ENCODE measurements around the gene SLC22A13. TPM values are rescaled to one million over a fixed set of nuclear protein-coding genes. Genes with fewer than 3 reads are reported as not detected.
"Not testable (repeated sequence)": the region's sequence is repeated elsewhere in the genome, so short reads cannot be mapped to it uniquely, and the experiment has no call there.

SLC22A13 gene
- total RNA-seq, 2 experiments from 2014 or later = 0.58 to 1.0 TPM

DNA sequence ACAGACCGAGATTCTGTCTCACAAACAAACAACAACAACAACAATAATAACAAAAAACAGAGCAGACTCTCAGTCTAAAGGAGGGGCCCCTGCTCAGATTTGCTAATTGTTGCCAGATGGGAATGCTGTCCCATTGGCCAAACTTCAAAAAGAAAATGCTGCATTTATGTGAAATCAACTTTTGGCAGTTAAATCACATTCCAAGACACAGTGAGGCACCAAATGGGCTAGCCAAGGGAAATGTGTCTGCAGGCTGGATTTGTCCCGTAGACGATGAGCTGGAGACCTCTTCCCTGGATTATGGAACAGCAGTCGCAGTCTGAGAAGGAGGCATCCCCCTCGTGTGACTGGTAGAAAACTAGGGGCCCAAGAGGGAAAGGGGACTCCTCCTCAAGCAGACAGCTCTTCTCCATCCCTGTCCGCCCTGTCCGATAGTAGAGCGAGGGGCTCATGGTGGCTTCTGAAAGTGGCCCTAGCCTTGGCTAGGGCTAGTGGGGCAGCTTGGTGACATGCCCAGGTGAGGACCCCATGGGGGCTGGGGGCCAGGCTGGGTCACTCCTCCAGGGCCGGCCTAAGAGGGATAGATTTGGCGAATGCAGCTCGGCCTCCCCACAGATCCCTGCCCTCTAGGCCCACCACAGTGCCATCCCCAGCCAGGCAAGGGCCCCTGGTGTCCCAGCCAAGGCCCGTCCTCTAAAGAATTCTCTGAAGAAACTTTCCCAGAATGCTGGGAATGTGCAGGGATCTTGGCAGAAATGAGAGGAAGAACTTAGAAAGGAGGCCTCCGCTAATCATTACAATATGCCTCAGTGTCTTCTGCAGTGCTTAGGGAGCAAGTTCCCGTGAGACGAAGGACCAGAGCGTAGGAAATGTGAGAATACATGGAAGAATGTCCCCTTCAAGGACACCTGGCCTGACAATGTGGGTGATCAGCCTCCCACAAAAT lies 18.5 kb downstream of the SLC22A13 start:
- peaks cover under 1% of the 10 kb centered on the region for H3K27me3 Mint-ChIP-seq (ENCODE audit: low read depth)
- no peak overlapping the region for H3K27ac Mint-ChIP-seq
- H3K4me3 Mint-ChIP-seq = no peak overlapping the region
- no peak for DNase-seq
- H3K4me1 Mint-ChIP-seq (ENCODE audit: low read depth) = no peaks in the 10 kb centered on the region
- ChIA-PET POLR2A (no interaction called here), CTCF (no interaction called here)
- no peaks in the 10 kb centered on the region for H3K9me3 Mint-ChIP-seq (ENCODE audit: insufficient read depth)
- no peak for ATAC-seq
- H3K36me3 Mint-ChIP-seq (ENCODE audit: low read depth) = no peaks in the 10 kb centered on the region

- Mint-ChIP-seq H3K9me3 (ENCODE audit: insufficient read depth) (no peaks in the 10 kb centered on the region), H3K4me3 (no peak overlapping the region), H3K27me3 (ENCODE audit: low read depth) (peaks cover 2% of the 10 kb centered on the region), H3K36me3 (ENCODE audit: low read depth) (no peaks in the 10 kb centered on the region), H3K27ac (no peak overlapping the region), H3K4me1 (ENCODE audit: low read depth) (no peaks in the 10 kb centered on the region)
- ATAC-seq (no peak), DNase-seq (no peak)
- ChIA-PET CTCF (no interaction called here), POLR2A (no interaction called here)
These were observed 19.1 kb downstream of the SLC22A13 start for GRCh38 chr3:38284756-38285150.

DNA sequence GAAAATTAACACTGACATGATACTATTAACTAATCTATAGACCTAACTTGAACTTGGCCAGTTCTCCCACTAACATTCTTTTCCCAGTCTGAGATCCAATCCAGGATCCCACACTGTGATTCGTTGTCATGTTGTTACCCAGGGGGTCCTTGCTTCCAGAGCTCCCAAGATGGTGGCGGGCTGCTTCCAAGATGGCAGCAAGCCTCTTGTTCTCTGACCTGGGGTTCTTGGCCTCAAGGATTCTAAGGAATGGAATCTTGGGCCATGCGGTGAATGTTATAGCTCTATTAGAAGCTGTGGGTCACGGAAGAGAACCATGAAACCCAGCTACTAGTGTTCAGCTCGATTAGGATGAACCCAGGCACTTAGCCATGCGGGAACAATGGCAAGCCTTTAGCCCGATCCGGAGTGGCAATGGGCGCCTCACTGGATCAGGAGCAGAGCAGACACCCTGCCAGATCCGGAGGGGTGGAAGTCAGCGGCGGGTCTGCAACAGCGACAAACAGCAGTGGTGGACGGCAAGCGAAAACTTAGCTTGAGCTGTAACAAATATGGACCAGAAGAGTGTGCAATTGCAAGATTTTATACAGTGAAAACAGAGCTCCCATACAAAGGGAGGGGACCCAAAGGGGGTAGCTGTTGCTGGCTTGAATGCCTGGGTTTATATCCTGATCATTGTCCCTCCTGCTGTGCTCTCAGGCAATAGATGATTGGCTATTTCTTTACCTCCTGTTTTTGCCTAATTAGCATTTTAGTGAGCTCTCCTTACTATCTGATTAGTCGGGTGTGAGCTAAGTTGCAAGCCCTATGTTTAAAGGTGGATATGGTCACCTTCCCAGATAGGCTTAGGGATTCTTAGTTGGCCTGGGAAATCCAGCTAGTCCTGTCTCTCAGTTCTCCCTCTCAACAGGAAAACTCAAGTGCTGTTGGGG lies 23.9 kb downstream of the SLC22A13 start:
- not testable (repeated sequence) for DNase-seq; ATAC-seq; H3K27ac Mint-ChIP-seq; H3K4me3 Mint-ChIP-seq; H3K9me3 Mint-ChIP-seq (ENCODE audit: insufficient read depth); H3K4me1 Mint-ChIP-seq (ENCODE audit: low read depth); H3K27me3 Mint-ChIP-seq (ENCODE audit: low read depth); H3K36me3 Mint-ChIP-seq (ENCODE audit: low read depth)
- ChIA-PET POLR2A (interaction anchor here (0.6 kb wide), 1 partner anchor 19 kb away, joined by 3 read pairs; no protein-coding TSS in a partner anchor), CTCF (interaction anchor here (1.2 kb wide), 1 partner anchor 9 kb away, joined by 5 read pairs; no protein-coding TSS in a partner anchor)

- CTCF ChIA-PET; POLR2A ChIA-PET; H3K4me1 Mint-ChIP-seq (ENCODE audit: low read depth); H3K36me3 Mint-ChIP-seq (ENCODE audit: low read depth); H3K27ac Mint-ChIP-seq; H3K9me3 Mint-ChIP-seq (ENCODE audit: insufficient read depth); ATAC-seq; H3K4me3 Mint-ChIP-seq; DNase-seq: not testable (repeated sequence)
- H3K27me3 Mint-ChIP-seq (ENCODE audit: low read depth) = peaks cover 19% of the 10 kb centered on the region
These were observed 31.4 kb downstream of the SLC22A13 start for GRCh38 chr3:38297053-38297452.

GRCh38 chr3:38297537-38297936 lies 31.9 kb downstream of the SLC22A13 start:
- Mint-ChIP-seq H3K36me3 (ENCODE audit: low read depth) (no peaks in the 10 kb centered on the region), H3K27ac (no peak overlapping the region), H3K27me3 (ENCODE audit: low read depth) (peaks cover 19% of the 10 kb centered on the region), H3K4me3 (no peak overlapping the region), H3K9me3 (ENCODE audit: insufficient read depth) (no peaks in the 10 kb centered on the region), H3K4me1 (ENCODE audit: low read depth) (no peaks in the 10 kb centered on the region)
- ChIA-PET POLR2A (no interaction called here), CTCF (interaction anchor here (1.1 to 2.1 kb wide), 5 partner anchors 8 to 703 kb away, joined by 3 to 5 read pairs (median 5); no protein-coding TSS in a partner anchor)
- DNase-seq (no peak), ATAC-seq (no peak)

DNA sequence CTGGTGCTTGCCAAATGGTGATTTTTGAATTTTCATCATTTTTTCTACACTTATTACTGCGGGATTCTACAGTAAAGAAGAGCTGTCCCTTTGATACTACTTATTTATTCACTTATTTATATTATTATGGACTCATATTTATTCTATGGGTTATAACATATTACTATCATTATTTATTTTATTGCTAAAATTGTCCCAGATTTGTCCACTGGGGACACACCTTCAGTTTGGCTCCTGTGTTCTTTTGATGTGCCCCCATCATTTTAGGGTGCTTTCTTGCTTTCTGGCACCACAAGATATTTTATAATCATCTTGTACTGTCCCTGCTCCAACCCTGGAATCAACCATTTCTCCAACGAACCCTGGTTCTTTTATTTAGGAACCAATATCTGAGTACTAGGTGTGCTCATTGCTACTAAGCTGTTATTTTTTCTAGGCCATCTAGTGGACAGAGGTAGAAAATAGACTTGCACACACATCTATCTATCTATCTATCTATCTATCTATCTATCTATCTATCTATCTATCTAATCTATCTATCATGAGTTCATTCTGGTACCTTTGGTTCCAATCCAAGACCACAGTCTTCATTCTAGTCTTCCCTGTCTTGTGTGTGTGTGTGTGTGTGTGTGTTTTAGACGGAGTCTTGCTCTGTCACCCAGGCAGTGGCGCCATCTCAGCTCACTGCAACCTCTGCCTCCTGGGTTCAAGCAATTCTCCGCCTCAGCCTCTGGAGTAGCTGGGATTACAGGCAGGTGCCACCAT lies 32.5 kb downstream of the SLC22A13 start:
- DNase-seq (no peak), ATAC-seq (no peak)
- Mint-ChIP-seq H3K27ac (no peak overlapping the region), H3K4me1 (ENCODE audit: low read depth) (no peaks in the 10 kb centered on the region), H3K27me3 (ENCODE audit: low read depth) (peaks cover 19% of the 10 kb centered on the region), H3K9me3 (ENCODE audit: insufficient read depth) (no peaks in the 10 kb centered on the region), H3K36me3 (ENCODE audit: low read depth) (no peaks in the 10 kb centered on the region), H3K4me3 (no peak overlapping the region)
- CTCF ChIA-PET = interaction anchor here (0.6 to 2.1 kb wide), 8 partner anchors 9 to 702 kb away, joined by 3 to 5 read pairs (median 4); partner anchors contain the start of gene XYLB
- POLR2A ChIA-PET = no interaction called here

DNA sequence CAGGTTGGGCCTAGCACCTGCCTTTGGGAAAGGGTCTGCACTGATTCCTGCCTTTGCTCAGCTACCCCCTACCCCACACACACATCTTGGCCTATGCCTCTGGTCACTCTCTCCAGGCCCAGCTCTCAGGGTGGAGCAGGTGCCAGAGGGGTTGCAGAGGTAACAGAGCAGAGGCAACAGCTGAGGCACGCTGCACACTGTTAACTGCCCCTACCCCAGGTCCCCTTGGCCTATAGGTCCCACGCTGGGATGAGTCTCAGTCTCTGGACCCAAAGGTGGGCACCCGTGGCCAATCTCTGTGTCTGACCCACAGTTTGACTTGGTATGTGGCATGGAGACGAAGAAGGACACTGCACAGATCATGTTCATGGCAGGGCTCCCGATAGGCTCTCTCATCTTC lies 41.3 kb downstream of the SLC22A13 start:
- no peaks in the 10 kb centered on the region for H3K4me1 Mint-ChIP-seq (ENCODE audit: low read depth)
- ATAC-seq (no peak), DNase-seq (no peak)
- H3K9me3 Mint-ChIP-seq (ENCODE audit: insufficient read depth) = no peaks in the 10 kb centered on the region
- CTCF ChIA-PET = no interaction called here
- H3K27me3 Mint-ChIP-seq (ENCODE audit: low read depth) = peaks cover 8% of the 10 kb centered on the region
- POLR2A ChIA-PET = no interaction called here
- H3K36me3 Mint-ChIP-seq (ENCODE audit: low read depth) = no peaks in the 10 kb centered on the region
- no peak overlapping the region for H3K4me3 Mint-ChIP-seq
- H3K27ac Mint-ChIP-seq = no peak overlapping the region

DNA sequence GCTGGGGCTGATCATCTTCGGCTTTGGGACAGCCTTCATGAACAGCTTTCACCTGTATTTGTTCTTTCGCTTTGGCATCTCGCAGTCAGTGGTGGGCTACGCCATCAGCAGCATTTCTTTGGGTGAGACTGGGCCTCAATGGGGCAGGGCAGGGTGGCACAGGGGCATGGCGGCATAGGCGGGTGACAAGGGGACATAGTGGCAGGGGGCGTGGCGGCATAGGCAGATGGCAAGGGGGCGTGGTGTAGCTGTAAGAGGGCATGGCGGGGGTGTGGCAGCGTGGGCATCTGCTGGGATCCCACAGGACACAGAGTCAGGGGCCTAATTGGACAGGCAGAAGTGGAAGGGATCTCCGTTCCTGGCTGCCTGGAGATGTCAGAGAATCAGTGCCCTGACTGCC lies 42.0 kb downstream of the SLC22A13 start:
- H3K4me1 Mint-ChIP-seq (ENCODE audit: low read depth) = no peaks in the 10 kb centered on the region
- CTCF ChIA-PET = no interaction called here
- ATAC-seq = no peak

GRCh38 chr3:38308456-38308855 lies 42.8 kb downstream of the SLC22A13 start:
- Mint-ChIP-seq H3K36me3 (ENCODE audit: low read depth) (no peaks in the 10 kb centered on the region), H3K4me3 (no peak overlapping the region), H3K27ac (no peak overlapping the region), H3K27me3 (ENCODE audit: low read depth) (peaks cover 8% of the 10 kb centered on the region), H3K4me1 (ENCODE audit: low read depth) (no peaks in the 10 kb centered on the region), H3K9me3 (ENCODE audit: insufficient read depth) (no peaks in the 10 kb centered on the region)
- POLR2A ChIA-PET = interaction anchor here (0.5 kb wide), 1 partner anchor 19 kb away, joined by 3 read pairs; no protein-coding TSS in a partner anchor
- CTCF ChIA-PET = no interaction called here
- DNase-seq (no peak), ATAC-seq (no peak)

More for the DNA sequence above, 42.0 kb downstream of the SLC22A13 start:
- no peak for DNase-seq
- H3K27ac Mint-ChIP-seq = no peak overlapping the region
- H3K36me3 Mint-ChIP-seq (ENCODE audit: low read depth) = no peaks in the 10 kb centered on the region
- no peaks in the 10 kb centered on the region for H3K9me3 Mint-ChIP-seq (ENCODE audit: insufficient read depth)
- POLR2A ChIA-PET = no interaction called here
- H3K27me3 Mint-ChIP-seq (ENCODE audit: low read depth) = peaks cover 8% of the 10 kb centered on the region
- H3K4me3 Mint-ChIP-seq = no peak overlapping the region

GRCh38 chr3:38311476-38311875 lies 45.9 kb downstream of the SLC22A13 start:
- no peak for ATAC-seq
- H3K36me3 Mint-ChIP-seq (ENCODE audit: low read depth) = no peaks in the 10 kb centered on the region
- POLR2A ChIA-PET = no interaction called here
- H3K27ac Mint-ChIP-seq = no peak overlapping the region
- H3K4me3 Mint-ChIP-seq = no peak overlapping the region
- no peaks in the 10 kb centered on the region for H3K4me1 Mint-ChIP-seq (ENCODE audit: low read depth)
- peaks cover 6% of the 10 kb centered on the region for H3K27me3 Mint-ChIP-seq (ENCODE audit: low read depth)
- H3K9me3 Mint-ChIP-seq (ENCODE audit: insufficient read depth) = no peaks in the 10 kb centered on the region
- CTCF ChIA-PET = no interaction called here
- DNase-seq = no peak

DNA sequence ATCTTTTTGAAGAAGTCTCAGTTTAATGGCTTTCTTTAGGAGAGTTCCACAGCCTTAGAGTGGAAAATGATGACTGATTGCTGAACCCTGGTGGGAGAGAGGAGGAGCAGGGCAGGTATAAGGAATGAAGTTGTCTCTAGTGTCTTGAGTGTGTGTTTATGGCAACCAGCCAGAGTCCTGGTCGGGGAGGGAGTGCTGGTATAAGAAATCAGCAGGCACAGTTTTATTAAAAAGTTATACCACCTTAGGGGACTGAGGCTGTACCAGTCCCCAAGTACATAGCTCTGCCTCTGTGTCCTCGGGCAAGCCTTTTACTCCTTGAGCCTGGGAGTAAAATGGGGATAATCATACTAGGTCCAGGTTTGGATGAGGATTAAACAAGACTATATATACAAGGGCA lies 46.3 kb downstream of the SLC22A13 start:
- Mint-ChIP-seq H3K9me3 (ENCODE audit: insufficient read depth) (no peaks in the 10 kb centered on the region), H3K36me3 (ENCODE audit: low read depth) (no peaks in the 10 kb centered on the region), H3K4me3 (no peak overlapping the region), H3K27ac (no peak overlapping the region), H3K4me1 (ENCODE audit: low read depth) (no peaks in the 10 kb centered on the region), H3K27me3 (ENCODE audit: low read depth) (peaks cover 6% of the 10 kb centered on the region)
- ATAC-seq = no peak
- ChIA-PET POLR2A (no interaction called here), CTCF (no interaction called here)
- no peak for DNase-seq

All from activated CD8-positive, alpha-beta T cell treated with anti-CD3 and anti-CD28 coated beads, Interleukin-2, amount 10 ng/mL, durations not matched to agents 7 days and 5 days (primary cell).